Testis (tissue), 2 donors: ENCODE results near the gene OTULINL.

Source experiments
- POLR2A ChIP-seq: fragments of 450-650 bp; IDR thresholded peaks from one replicate; pipeline ENCODE4 v1.6.1; 2017; ENCODE audit warnings: antibody characterized with exemption, mild to moderate bottlenecking, moderate library complexity
- TF ChIP-seq, protein P1 (sequence below), 3 experiments: fragments of 450-650 bp in 2 of 3; fragments of 200-600 bp in 1 of 3; sonication (generic) in 1 of 3; IDR thresholded peaks; one replicate each; pipeline ENCODE4 v1.5.1; 2016 to 2019; ENCODE audit warnings: antibody characterized with exemption in 3 of 3, mild to moderate bottlenecking in 2 of 3, moderate library complexity in 1 of 3

DNA sequence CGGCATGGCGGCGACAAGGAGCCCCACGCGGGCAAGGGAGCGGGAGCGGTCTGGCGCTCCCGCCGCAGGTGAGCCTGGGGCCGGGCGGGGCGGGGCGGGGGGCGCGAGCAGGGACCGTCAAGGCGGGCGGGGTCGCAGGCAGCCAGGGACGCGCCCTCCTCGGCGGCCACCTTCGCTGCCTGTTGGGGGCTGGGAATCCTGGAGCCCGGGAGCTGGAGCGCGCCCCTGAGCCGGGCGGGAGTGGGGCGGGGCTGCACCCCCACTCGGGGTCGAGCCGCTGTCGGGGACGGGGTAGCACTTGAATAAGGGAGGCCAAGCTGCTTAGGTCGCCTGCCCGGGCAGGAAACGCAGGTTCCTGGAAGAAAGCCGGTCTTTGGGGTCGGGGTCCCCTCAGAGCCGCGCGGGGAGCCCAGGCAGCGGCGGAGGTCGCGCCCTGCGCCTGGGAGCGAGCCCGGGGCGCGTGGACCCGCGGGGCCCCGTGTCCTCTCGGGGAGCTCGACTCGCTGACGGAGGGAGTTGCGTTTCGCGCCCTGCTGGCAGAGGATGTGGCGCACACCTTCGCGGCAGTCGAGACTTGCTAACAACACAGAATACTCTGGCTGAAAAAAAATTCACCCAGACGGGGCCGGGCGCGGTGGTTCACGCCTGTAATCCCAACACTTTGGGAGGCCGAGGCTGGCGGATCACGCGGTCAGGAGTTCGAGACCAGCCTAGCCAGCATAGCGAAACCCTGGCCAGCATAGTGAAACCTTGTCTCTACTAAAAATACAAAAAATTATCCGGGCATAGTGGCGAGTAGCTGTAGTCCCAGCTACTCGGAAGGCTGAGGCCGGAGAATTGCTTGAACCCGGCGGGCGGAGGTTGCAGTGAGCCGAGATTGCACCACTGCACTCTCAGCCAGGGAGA, 552 bp downstream of the OTULINL start:
- TF ChIP-seq, protein P1, sequence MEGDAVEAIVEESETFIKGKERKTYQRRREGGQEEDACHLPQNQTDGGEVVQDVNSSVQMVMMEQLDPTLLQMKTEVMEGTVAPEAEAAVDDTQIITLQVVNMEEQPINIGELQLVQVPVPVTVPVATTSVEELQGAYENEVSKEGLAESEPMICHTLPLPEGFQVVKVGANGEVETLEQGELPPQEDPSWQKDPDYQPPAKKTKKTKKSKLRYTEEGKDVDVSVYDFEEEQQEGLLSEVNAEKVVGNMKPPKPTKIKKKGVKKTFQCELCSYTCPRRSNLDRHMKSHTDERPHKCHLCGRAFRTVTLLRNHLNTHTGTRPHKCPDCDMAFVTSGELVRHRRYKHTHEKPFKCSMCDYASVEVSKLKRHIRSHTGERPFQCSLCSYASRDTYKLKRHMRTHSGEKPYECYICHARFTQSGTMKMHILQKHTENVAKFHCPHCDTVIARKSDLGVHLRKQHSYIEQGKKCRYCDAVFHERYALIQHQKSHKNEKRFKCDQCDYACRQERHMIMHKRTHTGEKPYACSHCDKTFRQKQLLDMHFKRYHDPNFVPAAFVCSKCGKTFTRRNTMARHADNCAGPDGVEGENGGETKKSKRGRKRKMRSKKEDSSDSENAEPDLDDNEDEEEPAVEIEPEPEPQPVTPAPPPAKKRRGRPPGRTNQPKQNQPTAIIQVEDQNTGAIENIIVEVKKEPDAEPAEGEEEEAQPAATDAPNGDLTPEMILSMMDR (IDR thresholded peaks at IDR 0.05): no peak
- TF ChIP-seq POLR2A: no peak
